HCT116 (cell line): ENCODE measurements around the gene TBC1D13. TPM values are rescaled to one million over a fixed set of nuclear protein-coding genes. Genes with fewer than 3 reads are reported as not detected.

Experiments used
- ATAC-seq: fragments of 200-7000 bp; cut with Tn5 transposase; 2 replicates; pipeline ENCODE4 v1.9.1; 2020; ENCODE audit warnings: mild to moderate bottlenecking, moderate library complexity
- BruUV-seq: library from RNA; stranded (reverse); fragments of 400-500 nt; replicated peaks from 2 replicates; lab custom pipeline; 2021; lab: Mats Ljungman, UMichigan
- CTCF ChIA-PET: fragments of 300-600 bp; sonication (Branson Sonifier 250); formaldehyde crosslinking; loops from one replicate; lab custom pipeline; 2021; ENCODE audit warnings: antibody characterized with exemption; lab: Charles Lee
- POLR2A ChIA-PET: fragments of 300-600, 350-600 bp; sonication (Branson Sonifier 250); formaldehyde crosslinking; loops from one replicate; lab custom pipeline; 2021; ENCODE audit warnings: antibody characterized with exemption; lab: Charles Lee
- RAD21 ChIA-PET, 2 experiments: fragments of 300-600 bp; sonication (Branson Sonifier 250); formaldehyde crosslinking; loops; one replicate each; lab custom pipeline; 2023; ENCODE audit warnings: low total read pairs in 2 of 2; ENCODE audit not compliant: uncharacterized antibody in 2 of 2, unreplicated experiment in 2 of 2, low non-redundant PET in 1 of 2; lab: Charles Lee
- DNase-seq: peaks from one replicate; pipeline ENCODE4 v3.0.0-alpha.2; 2010; ENCODE audit warnings: low read depth, low spot score
- H2AFZ ChIP-seq: fragments of 200-600 bp; shearing (Covaris generic), sonication (generic); 2 replicates; pipeline ENCODE4 v1.6.1; 2017; ENCODE audit warnings: low read depth, mixed run types, mixed read lengths, antibody characterized with exemption, low read length; ENCODE audit not compliant: poor library complexity, severe bottlenecking
- H3K27ac ChIP-seq: 2 replicates; pipeline ENCODE4 v1.5.1; 2012; ENCODE audit warnings: low read depth, low read length
- H3K27me3 ChIP-seq: fragments of 200-600 bp; sonication (generic); 2 replicates; pipeline ENCODE4 v1.6.1; 2016; ENCODE audit warnings: mixed run types, low read length, mixed read lengths; ENCODE audit not compliant: insufficient read depth
- H3K36me3 ChIP-seq, 2 experiments: fragments of 200-500 bp in 1 of 2; fragments of 200-600 bp in 1 of 2; sonication (Bioruptor generic) in 1 of 2; sonication (generic) in 1 of 2; 2 replicates each; pipeline versions ENCODE4 v1.5.1 to v1.6.1; 2014 to 2016; ENCODE audit warnings: low read length in 2 of 2, inconsistent platforms in 1 of 2, mixed read lengths in 1 of 2, mixed run types in 1 of 2; ENCODE audit not compliant: insufficient read depth in 2 of 2, control insufficient read depth in 1 of 2
- H3K4me1 ChIP-seq, 2 experiments: fragments of 200-600 bp in 1 of 2; sonication (generic) in 1 of 2; 2 replicates each; pipeline versions ENCODE4 v1.5.1 to v1.6.1; 2012 to 2017; ENCODE audit warnings: low read length in 2 of 2, inconsistent platforms in 1 of 2, mild to moderate bottlenecking in 1 of 2, mixed read lengths in 1 of 2, mixed run types in 1 of 2, moderate library complexity in 1 of 2; ENCODE audit not compliant: insufficient read depth in 2 of 2, control insufficient read depth in 1 of 2
- H3K4me2 ChIP-seq: fragments of 200-600 bp; sonication (generic); 2 replicates; pipeline ENCODE4 v1.6.1; 2017; ENCODE audit warnings: mixed run types, low read length, mixed read lengths
- H3K4me3 ChIP-seq, 2 experiments: fragments of 200-600 bp in 1 of 2; sonication (generic) in 1 of 2; replicated peaks in 1 of 2; 2 replicates each; pipeline ENCODE4 v1.5.1; 2011 to 2016; ENCODE audit warnings: low read length in 2 of 2, control low read depth in 1 of 2, low read depth in 1 of 2, mild to moderate bottlenecking in 1 of 2, mixed read lengths in 1 of 2, mixed run types in 1 of 2
- H3K79me2 ChIP-seq: fragments of 200-600 bp; sonication (generic); 2 replicates; pipeline ENCODE4 v1.6.1; 2017; ENCODE audit warnings: mild to moderate bottlenecking, mixed run types, low read length, moderate library complexity, mixed read lengths; ENCODE audit not compliant: insufficient read depth
- H3K9ac ChIP-seq: fragments of 200-600 bp; sonication (generic); 2 replicates; pipeline ENCODE4 v1.6.1; 2016; ENCODE audit warnings: low read length, mixed read lengths
- H3K9me2 ChIP-seq: fragments of 200-600 bp; sonication (generic), shearing (Covaris generic); 2 replicates; pipeline ENCODE4 v1.6.1; 2017; ENCODE audit warnings: mixed run types, mild to moderate bottlenecking, moderate library complexity; ENCODE audit not compliant: insufficient read depth
- H3K9me3 ChIP-seq, 2 experiments: fragments of 200-500 bp in 1 of 2; fragments of 200-600 bp in 1 of 2; sonication (Bioruptor generic) in 1 of 2; sonication (generic) in 1 of 2; 2 replicates each; pipeline ENCODE4 v1.6.1; 2014 to 2017; ENCODE audit warnings: low read length in 2 of 2, mixed read lengths in 2 of 2, inconsistent platforms in 1 of 2, low read depth in 1 of 2, mild to moderate bottlenecking in 1 of 2, mixed run types in 1 of 2, moderate library complexity in 1 of 2; ENCODE audit not compliant: control insufficient read depth in 1 of 2, insufficient read depth in 1 of 2
- H4K20me1 ChIP-seq: fragments of 200-600 bp; sonication (generic), shearing (Covaris generic); 2 replicates; pipeline ENCODE4 v1.6.1; 2017; ENCODE audit warnings: mixed run types, mild to moderate bottlenecking, moderate library complexity; ENCODE audit not compliant: insufficient read depth
- CBX3 ChIP-seq: IDR thresholded peaks from 2 replicates; pipeline ENCODE4 v1.6.1; 2012; ENCODE audit warnings: low read depth
- CEBPB ChIP-seq: IDR thresholded peaks from 2 replicates; pipeline ENCODE4 v1.6.1; 2012; ENCODE audit warnings: low read depth
- EGR1 ChIP-seq: IDR thresholded peaks from 2 replicates; pipeline ENCODE4 v1.6.1; 2012; ENCODE audit warnings: low read depth
- ELF1 ChIP-seq: IDR thresholded peaks from 2 replicates; pipeline ENCODE4 v1.6.1; 2012; ENCODE audit warnings: low read depth, borderline replicate concordance
- EZH2phosphoT487 ChIP-seq: fragments of 200-600 bp; IDR thresholded peaks from 2 replicates; pipeline ENCODE4 v1.6.1; 2018; ENCODE audit warnings: antibody characterized with exemption, borderline replicate concordance
- POLR2A ChIP-seq: IDR thresholded peaks from 2 replicates; pipeline ENCODE4 v1.7.0; 2011; ENCODE audit warnings: borderline replicate concordance; ENCODE audit not compliant: insufficient read depth, insufficient read length; ENCODE audit errors: extremely low read depth
- POLR2AphosphoS5 ChIP-seq: IDR thresholded peaks from 2 replicates; pipeline ENCODE4 v1.6.1; 2011; ENCODE audit warnings: mild to moderate bottlenecking, low read depth, low read length, moderate library complexity
- RAD21 ChIP-seq: IDR thresholded peaks from 2 replicates; pipeline ENCODE4 v1.6.1; 2012; ENCODE audit warnings: low read depth, mild to moderate bottlenecking
- SIN3A ChIP-seq: IDR thresholded peaks from 2 replicates; pipeline ENCODE4 v1.6.1; 2012; ENCODE audit warnings: low read depth
- SP1 ChIP-seq: IDR thresholded peaks from 2 replicates; pipeline ENCODE4 v1.6.1; 2012; ENCODE audit warnings: low read depth
- SRF ChIP-seq: IDR thresholded peaks from 2 replicates; pipeline ENCODE4 v1.6.1; 2012; ENCODE audit warnings: low read depth
- TCF7L2 ChIP-seq: IDR thresholded peaks from 2 replicates; pipeline ENCODE4 v1.7.0; 2011; ENCODE audit warnings: borderline replicate concordance, inconsistent platforms; ENCODE audit not compliant: insufficient read depth, insufficient read length; ENCODE audit errors: extremely low read depth
- ZFX ChIP-seq: fragments of 450-650 bp; IDR thresholded peaks from 2 replicates; pipeline ENCODE4 v1.6.1; 2017
- ZNF274 ChIP-seq: fragments of 200-500 bp; sonication (Bioruptor generic); IDR thresholded peaks from 2 replicates; pipeline ENCODE4 v1.6.1; 2014; ENCODE audit warnings: mild to moderate bottlenecking, low read depth, low read length, inconsistent platforms
- intact Hi-C: fragments of 100-400 bp; cut with micrococcal nuclease; formaldehyde crosslinking; loops from 2 replicates; pipeline ENCODE4 v1.10.0; 2022
- total RNA-seq: library from RNA; stranded (reverse); gene quantifications from one replicate; pipeline ENCODE4 v1.2.1, GENCODE V29; 2021; ENCODE audit not compliant: unreplicated experiment
- TF ChIP-seq, protein P1 (sequence below): IDR thresholded peaks from 2 replicates; pipeline ENCODE4 v1.6.1; 2012
- TF ChIP-seq, protein P2 (sequence below): IDR thresholded peaks from 2 replicates; pipeline ENCODE4 v1.6.1; 2012
- TF ChIP-seq, protein P3 (sequence below): IDR thresholded peaks from 2 replicates; pipeline ENCODE4 v1.6.1; 2012; ENCODE audit warnings: low read depth
- TF ChIP-seq, protein P4 (sequence below), 3 experiments: fragments of 200-600 bp in 1 of 3; sonication (generic) in 1 of 3; IDR thresholded peaks in 2 of 3; conservative IDR thresholded peaks in 1 of 3; 2 replicates each; pipeline ENCODE4 v1.5.1; 2012 to 2017; ENCODE audit warnings: low read depth in 2 of 3, low read length in 2 of 3, antibody characterized with exemption in 1 of 3, borderline replicate concordance in 1 of 3, control low read depth in 1 of 3, mild to moderate bottlenecking in 1 of 3, mixed read lengths in 1 of 3, mixed run types in 1 of 3, moderate library complexity in 1 of 3; ENCODE audit not compliant: insufficient read depth in 1 of 3
- TF ChIP-seq, protein P5 (sequence below): IDR thresholded peaks from 2 replicates; pipeline ENCODE4 v1.6.1; 2011; ENCODE audit warnings: mild to moderate bottlenecking, low read length, moderate library complexity; ENCODE audit not compliant: insufficient replicate concordance; ENCODE audit errors: extremely low read depth

The TBC1D13 gene
- total RNA-seq, 1 experiment from 2014 or later, result 17.5 TPM

DNA sequence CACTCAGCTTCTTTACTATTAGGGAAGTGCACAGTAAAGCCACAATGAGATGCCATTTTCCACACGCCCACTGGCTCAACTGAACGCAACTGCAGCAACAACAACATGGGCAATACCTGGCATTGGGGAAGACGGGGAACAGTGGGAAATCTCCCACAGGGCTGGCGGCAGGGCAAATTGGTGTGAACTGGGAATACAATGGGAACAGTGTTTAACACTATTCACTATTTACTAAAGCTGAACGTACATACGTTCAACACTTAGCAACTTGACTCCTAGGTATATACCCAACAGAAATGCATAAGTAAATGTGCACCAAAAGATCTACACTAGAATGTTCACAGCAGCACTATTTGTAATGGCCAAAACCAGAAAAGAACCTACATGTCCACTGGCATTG lies 29.5 kb upstream of the TBC1D13 start:
- CTCF ChIA-PET, result no interaction called here

More for the DNA sequence above, 29.5 kb upstream of the TBC1D13 start:
- ATAC-seq (no peak), DNase-seq (no peak)
- BruUV-seq, result no TSS peak
- RAD21 ChIA-PET, result no interaction called here
- no peaks in the 10 kb centered on the region for H4K20me1 ChIP-seq
- no peak overlapping the region for H3K4me3 ChIP-seq
- no peak overlapping the region for H3K4me2 ChIP-seq
- TF ChIP-seq, protein P1, sequence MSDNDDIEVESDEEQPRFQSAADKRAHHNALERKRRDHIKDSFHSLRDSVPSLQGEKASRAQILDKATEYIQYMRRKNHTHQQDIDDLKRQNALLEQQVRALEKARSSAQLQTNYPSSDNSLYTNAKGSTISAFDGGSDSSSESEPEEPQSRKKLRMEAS, result no peak
- TF ChIP-seq EGR1, result no peak
- no peak for TF ChIP-seq ELF1
- TF ChIP-seq CEBPB, result no peak
- TF ChIP-seq ZNF274, result no peak
- TF ChIP-seq, protein P2, sequence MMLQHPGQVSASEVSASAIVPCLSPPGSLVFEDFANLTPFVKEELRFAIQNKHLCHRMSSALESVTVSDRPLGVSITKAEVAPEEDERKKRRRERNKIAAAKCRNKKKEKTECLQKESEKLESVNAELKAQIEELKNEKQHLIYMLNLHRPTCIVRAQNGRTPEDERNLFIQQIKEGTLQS, result no peak
- no peak for TF ChIP-seq TCF7L2
- TF ChIP-seq, protein P3, sequence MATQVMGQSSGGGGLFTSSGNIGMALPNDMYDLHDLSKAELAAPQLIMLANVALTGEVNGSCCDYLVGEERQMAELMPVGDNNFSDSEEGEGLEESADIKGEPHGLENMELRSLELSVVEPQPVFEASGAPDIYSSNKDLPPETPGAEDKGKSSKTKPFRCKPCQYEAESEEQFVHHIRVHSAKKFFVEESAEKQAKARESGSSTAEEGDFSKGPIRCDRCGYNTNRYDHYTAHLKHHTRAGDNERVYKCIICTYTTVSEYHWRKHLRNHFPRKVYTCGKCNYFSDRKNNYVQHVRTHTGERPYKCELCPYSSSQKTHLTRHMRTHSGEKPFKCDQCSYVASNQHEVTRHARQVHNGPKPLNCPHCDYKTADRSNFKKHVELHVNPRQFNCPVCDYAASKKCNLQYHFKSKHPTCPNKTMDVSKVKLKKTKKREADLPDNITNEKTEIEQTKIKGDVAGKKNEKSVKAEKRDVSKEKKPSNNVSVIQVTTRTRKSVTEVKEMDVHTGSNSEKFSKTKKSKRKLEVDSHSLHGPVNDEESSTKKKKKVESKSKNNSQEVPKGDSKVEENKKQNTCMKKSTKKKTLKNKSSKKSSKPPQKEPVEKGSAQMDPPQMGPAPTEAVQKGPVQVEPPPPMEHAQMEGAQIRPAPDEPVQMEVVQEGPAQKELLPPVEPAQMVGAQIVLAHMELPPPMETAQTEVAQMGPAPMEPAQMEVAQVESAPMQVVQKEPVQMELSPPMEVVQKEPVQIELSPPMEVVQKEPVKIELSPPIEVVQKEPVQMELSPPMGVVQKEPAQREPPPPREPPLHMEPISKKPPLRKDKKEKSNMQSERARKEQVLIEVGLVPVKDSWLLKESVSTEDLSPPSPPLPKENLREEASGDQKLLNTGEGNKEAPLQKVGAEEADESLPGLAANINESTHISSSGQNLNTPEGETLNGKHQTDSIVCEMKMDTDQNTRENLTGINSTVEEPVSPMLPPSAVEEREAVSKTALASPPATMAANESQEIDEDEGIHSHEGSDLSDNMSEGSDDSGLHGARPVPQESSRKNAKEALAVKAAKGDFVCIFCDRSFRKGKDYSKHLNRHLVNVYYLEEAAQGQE, result no peak
- no peak for TF ChIP-seq SIN3A
- no peak for TF ChIP-seq EZH2phosphoT487
- TF ChIP-seq POLR2AphosphoS5, result no peak
- TF ChIP-seq, protein P4, sequence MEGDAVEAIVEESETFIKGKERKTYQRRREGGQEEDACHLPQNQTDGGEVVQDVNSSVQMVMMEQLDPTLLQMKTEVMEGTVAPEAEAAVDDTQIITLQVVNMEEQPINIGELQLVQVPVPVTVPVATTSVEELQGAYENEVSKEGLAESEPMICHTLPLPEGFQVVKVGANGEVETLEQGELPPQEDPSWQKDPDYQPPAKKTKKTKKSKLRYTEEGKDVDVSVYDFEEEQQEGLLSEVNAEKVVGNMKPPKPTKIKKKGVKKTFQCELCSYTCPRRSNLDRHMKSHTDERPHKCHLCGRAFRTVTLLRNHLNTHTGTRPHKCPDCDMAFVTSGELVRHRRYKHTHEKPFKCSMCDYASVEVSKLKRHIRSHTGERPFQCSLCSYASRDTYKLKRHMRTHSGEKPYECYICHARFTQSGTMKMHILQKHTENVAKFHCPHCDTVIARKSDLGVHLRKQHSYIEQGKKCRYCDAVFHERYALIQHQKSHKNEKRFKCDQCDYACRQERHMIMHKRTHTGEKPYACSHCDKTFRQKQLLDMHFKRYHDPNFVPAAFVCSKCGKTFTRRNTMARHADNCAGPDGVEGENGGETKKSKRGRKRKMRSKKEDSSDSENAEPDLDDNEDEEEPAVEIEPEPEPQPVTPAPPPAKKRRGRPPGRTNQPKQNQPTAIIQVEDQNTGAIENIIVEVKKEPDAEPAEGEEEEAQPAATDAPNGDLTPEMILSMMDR (IDR thresholded peaks at IDR 0.05 in 2 of 3, conservative IDR thresholded peaks at IDR 0.05 in 1 of 3; ENCODE audit: borderline replicate concordance in 1 of 3, insufficient read depth in 1 of 3, low read depth in 2 of 3, low read length in 2 of 3), result no peak
- no peak for TF ChIP-seq SP1
- TF ChIP-seq POLR2A, result no peak
- TF ChIP-seq RAD21, result no peak
- TF ChIP-seq ZFX, result no peak
- no peak for TF ChIP-seq CBX3
- TF ChIP-seq, protein P5, sequence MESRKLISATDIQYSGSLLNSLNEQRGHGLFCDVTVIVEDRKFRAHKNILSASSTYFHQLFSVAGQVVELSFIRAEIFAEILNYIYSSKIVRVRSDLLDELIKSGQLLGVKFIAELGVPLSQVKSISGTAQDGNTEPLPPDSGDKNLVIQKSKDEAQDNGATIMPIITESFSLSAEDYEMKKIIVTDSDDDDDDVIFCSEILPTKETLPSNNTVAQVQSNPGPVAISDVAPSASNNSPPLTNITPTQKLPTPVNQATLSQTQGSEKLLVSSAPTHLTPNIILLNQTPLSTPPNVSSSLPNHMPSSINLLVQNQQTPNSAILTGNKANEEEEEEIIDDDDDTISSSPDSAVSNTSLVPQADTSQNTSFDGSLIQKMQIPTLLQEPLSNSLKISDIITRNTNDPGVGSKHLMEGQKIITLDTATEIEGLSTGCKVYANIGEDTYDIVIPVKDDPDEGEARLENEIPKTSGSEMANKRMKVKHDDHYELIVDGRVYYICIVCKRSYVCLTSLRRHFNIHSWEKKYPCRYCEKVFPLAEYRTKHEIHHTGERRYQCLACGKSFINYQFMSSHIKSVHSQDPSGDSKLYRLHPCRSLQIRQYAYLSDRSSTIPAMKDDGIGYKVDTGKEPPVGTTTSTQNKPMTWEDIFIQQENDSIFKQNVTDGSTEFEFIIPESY, result no peak
- no peak for TF ChIP-seq SRF
- H3K27ac ChIP-seq, result no peak overlapping the region
- intact Hi-C loops, result no loop called here
- H3K9me3 ChIP-seq, result no peaks in the 10 kb centered on the region
- no peaks in the 10 kb centered on the region for H3K27me3 ChIP-seq
- no peaks in the 10 kb centered on the region for H3K36me3 ChIP-seq
- H2AFZ ChIP-seq, result no peak overlapping the region
- POLR2A ChIA-PET, result no interaction called here
- no peaks in the 10 kb centered on the region for H3K4me1 ChIP-seq
- no peaks in the 10 kb centered on the region for H3K79me2 ChIP-seq
- no peak overlapping the region for H3K9ac ChIP-seq
- H3K9me2 ChIP-seq, result no peaks in the 10 kb centered on the region
